Central memory CD8-positive, alpha-beta T cell (primary cell): Measurements from ENCODE around the gene FCAMR.

Experiments
- ATAC-seq: fragments of 150-1000 bp; cut with Tn5 transposase; replicated peaks from 2 replicates; pipeline ENCODE4 v1.10.0; 2022; ENCODE audit warnings: mild to moderate bottlenecking, moderate FRiP score, moderate number of reproducible peaks; ENCODE audit not compliant: poor library complexity, severe bottlenecking; ENCODE audit errors: extremely low read depth
- DNase-seq, 2 donors: peaks; one replicate each; pipeline ENCODE4 v3.0.0; 2021; ENCODE audit warnings: low spot score in 2 of 2
- H3K27ac Mint-ChIP-seq: one replicate; pipeline ENCODE4 v1.8.0; 2022; ENCODE audit warnings: low read depth, mild to moderate bottlenecking, moderate library complexity, mixed read lengths
- H3K27me3 Mint-ChIP-seq: one replicate; pipeline ENCODE4 v1.8.0; 2022; ENCODE audit warnings: mixed read lengths
- H3K36me3 Mint-ChIP-seq: one replicate; pipeline ENCODE4 v1.8.0; 2022; ENCODE audit warnings: mild to moderate bottlenecking, moderate library complexity, mixed read lengths; ENCODE audit not compliant: insufficient read depth
- H3K4me1 Mint-ChIP-seq: one replicate; pipeline ENCODE4 v1.8.0; 2022; ENCODE audit warnings: mixed read lengths
- H3K4me3 Mint-ChIP-seq: one replicate; pipeline ENCODE4 v1.8.0; 2022; ENCODE audit warnings: mild to moderate bottlenecking, moderate library complexity, mixed read lengths
- H3K9me3 Mint-ChIP-seq: one replicate; pipeline ENCODE4 v1.8.0; 2022; ENCODE audit warnings: mixed read lengths

FCAMR gene

GRCh38 chr1:206963119-206963712 is 7.0 kb downstream of the FCAMR start:
- H3K36me3 Mint-ChIP-seq = peaks cover 5% of the 10 kb centered on the region
- no peak overlapping the region for H3K27ac Mint-ChIP-seq
- H3K4me3 Mint-ChIP-seq = no peak overlapping the region
- peaks cover 21% of the 10 kb centered on the region for H3K4me1 Mint-ChIP-seq
- DNase-seq (no peak), ATAC-seq (no peak)
- no peaks in the 10 kb centered on the region for H3K9me3 Mint-ChIP-seq
- H3K27me3 Mint-ChIP-seq = peaks cover 9% of the 10 kb centered on the region

- Mint-ChIP-seq H3K27ac (no peak overlapping the region), H3K4me3 (no peak overlapping the region), H3K27me3 (no peaks in the 10 kb centered on the region), H3K4me1 (peaks cover 14% of the 10 kb centered on the region), H3K9me3 (no peaks in the 10 kb centered on the region), H3K36me3 (peaks cover 5% of the 10 kb centered on the region)
- DNase-seq (no peak), ATAC-seq (no peak)
Observed at GRCh38 chr1:206962272-206962671, 8.0 kb downstream of the FCAMR start.

GRCh38 chr1:206961668-206962067 is 8.6 kb downstream of the FCAMR start:
- H3K27me3 Mint-ChIP-seq = no peaks in the 10 kb centered on the region

DNA sequence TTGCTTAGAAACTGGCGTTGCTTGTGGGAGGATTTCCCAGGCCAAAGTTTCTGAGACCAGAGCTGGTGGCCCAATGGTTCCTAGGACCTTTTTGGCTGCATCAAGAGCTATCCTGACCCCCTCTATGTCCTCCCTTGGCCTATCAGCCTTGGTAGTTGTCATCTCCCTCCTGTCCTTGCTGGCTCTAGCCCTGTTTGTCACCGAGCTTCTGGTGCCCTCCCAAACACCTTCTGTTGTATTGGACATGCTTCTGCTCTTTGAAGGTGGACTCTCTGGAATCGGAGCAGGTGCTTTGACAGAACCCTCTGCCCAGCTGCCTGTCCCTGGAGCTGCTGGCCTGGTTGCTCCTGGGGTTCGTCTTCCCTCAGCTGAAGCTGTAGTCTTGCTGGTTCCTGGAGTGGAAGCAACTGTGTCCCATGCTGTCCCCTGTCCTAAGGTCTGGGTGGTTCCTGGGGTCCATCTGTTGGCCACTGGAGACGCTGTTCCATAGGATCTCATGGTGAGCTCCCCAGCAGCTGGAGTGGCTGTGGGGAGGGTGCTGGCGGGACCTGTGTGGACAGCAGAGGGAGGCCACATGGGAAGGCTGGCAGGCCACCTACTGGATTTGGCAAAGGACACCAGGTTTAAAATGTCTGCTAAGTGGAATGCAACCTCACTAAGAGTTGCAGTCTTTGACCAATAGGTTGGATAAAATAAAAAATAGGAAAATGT is 9.4 kb downstream of the FCAMR start:
- peaks cover 11% of the 10 kb centered on the region for H3K4me1 Mint-ChIP-seq
- ATAC-seq (no peak), DNase-seq (no peak)
- no peaks in the 10 kb centered on the region for H3K27me3 Mint-ChIP-seq
- no peak overlapping the region for H3K27ac Mint-ChIP-seq
- no peaks in the 10 kb centered on the region for H3K9me3 Mint-ChIP-seq
- no peak overlapping the region for H3K4me3 Mint-ChIP-seq
- peaks cover 3% of the 10 kb centered on the region for H3K36me3 Mint-ChIP-seq

More at GRCh38 chr1:206961668-206962067, 8.6 kb downstream of the FCAMR start:
- DNase-seq (no peak), ATAC-seq (no peak)
- Mint-ChIP-seq H3K9me3 (no peaks in the 10 kb centered on the region), H3K27ac (no peak overlapping the region), H3K4me1 (peaks cover 11% of the 10 kb centered on the region), H3K4me3 (no peak overlapping the region), H3K36me3 (peaks cover 3% of the 10 kb centered on the region)

- H3K9me3 Mint-ChIP-seq = no peaks in the 10 kb centered on the region
- peaks cover 3% of the 10 kb centered on the region for H3K36me3 Mint-ChIP-seq
- no peak overlapping the region for H3K4me3 Mint-ChIP-seq
- no peak for ATAC-seq
- no peaks in the 10 kb centered on the region for H3K27me3 Mint-ChIP-seq
- peaks cover 11% of the 10 kb centered on the region for H3K4me1 Mint-ChIP-seq
- no peak for DNase-seq
- H3K27ac Mint-ChIP-seq = no peak overlapping the region
Observed at GRCh38 chr1:206958144-206958543, 12.1 kb downstream of the FCAMR start.

GRCh38 chr1:206957639-206958038 is 12.6 kb downstream of the FCAMR start:
- H3K27me3 Mint-ChIP-seq = no peaks in the 10 kb centered on the region

DNA sequence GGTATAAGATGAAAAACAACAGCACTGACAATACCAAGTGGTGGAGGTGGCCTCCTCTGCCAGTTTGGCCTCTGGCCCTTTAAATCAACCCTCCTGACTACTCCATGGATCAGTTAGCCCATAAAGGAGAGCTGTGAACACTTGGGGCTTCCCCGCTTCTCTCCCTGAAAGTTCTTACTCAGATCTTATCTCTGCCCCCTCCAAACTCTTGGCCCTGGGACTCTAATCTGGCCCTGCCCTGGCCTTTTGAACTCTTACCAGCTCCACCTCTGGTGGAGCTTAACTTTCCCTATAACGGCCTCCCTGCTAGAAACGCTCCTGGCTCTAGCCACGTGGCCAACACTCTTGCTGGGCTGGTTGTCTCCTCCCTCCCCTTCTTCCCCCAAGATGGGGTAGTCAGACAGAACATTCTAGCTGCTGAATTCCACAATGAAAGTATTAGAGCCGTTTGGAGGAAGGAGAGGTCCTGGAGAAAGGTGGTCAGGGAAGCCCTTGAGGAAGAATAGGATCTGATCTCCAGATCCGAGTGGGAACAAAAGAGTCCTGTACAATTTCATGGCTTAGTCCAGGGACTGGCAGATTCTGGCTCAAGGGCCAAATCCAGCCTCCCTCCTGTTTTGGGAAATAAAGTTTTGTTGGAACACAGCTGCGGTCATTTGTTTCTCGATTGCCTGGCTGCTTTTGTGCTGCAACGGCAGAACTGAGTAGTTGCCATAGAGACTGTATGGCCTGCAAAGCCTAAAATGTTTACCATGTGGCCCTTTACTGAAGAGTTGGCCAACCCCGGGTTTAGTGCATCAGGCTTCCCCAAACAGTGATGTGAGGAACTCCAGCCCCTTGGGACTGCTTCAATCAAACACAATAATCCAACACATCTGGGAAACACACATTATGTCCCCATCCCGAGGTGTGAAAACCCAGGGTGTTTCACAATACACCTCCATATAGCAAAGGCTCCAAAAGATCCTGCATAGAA is 14.5 kb downstream of the FCAMR start:
- H3K9me3 Mint-ChIP-seq = no peaks in the 10 kb centered on the region
- no peak overlapping the region for H3K27ac Mint-ChIP-seq
- no peak overlapping the region for H3K4me3 Mint-ChIP-seq
- peaks cover 3% of the 10 kb centered on the region for H3K36me3 Mint-ChIP-seq
- ATAC-seq (no peak), DNase-seq (no peak)
- H3K4me1 Mint-ChIP-seq = no peaks in the 10 kb centered on the region
- H3K27me3 Mint-ChIP-seq = no peaks in the 10 kb centered on the region

More at GRCh38 chr1:206957639-206958038, 12.6 kb downstream of the FCAMR start:
- DNase-seq (no peak), ATAC-seq (no peak)
- H3K4me3 Mint-ChIP-seq = no peak overlapping the region
- no peaks in the 10 kb centered on the region for H3K9me3 Mint-ChIP-seq
- H3K36me3 Mint-ChIP-seq = peaks cover 3% of the 10 kb centered on the region
- H3K27ac Mint-ChIP-seq = no peak overlapping the region
- peaks cover 8% of the 10 kb centered on the region for H3K4me1 Mint-ChIP-seq

- ATAC-seq = no peak
- H3K4me3 Mint-ChIP-seq = no peak overlapping the region
- H3K4me1 Mint-ChIP-seq = no peaks in the 10 kb centered on the region
- DNase-seq = no peak
- H3K9me3 Mint-ChIP-seq = no peaks in the 10 kb centered on the region
- no peaks in the 10 kb centered on the region for H3K36me3 Mint-ChIP-seq
- no peak overlapping the region for H3K27ac Mint-ChIP-seq
- no peaks in the 10 kb centered on the region for H3K27me3 Mint-ChIP-seq
Observed at GRCh38 chr1:206954459-206955342, 15.6 kb downstream of the FCAMR start.

DNA sequence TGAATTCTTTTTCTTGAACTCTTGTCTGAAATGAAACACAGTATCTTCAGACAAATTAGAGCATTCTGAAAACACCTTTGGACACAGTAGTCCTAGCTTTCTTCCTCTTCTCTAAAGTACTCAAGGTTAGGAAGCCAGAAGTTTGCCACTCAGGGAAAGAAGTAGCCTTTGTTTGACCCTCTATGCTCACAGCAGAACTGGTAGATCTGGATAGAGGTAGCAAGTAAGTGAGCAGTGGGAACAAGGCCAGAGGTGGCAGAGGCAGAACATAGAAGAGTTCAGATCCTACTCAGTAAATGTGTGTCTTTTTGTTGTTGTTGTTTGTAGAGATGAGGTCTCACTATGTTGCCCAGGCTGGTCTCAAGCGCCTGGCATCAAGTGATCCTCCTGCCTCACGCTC is 16.6 kb downstream of the FCAMR start:
- ATAC-seq (no peak), DNase-seq (no peak)
- Mint-ChIP-seq H3K4me1 (no peaks in the 10 kb centered on the region), H3K9me3 (no peaks in the 10 kb centered on the region), H3K36me3 (no peaks in the 10 kb centered on the region), H3K27ac (no peak overlapping the region), H3K27me3 (no peaks in the 10 kb centered on the region), H3K4me3 (no peak overlapping the region)

- H3K4me1 Mint-ChIP-seq = no peaks in the 10 kb centered on the region
- H3K9me3 Mint-ChIP-seq = no peaks in the 10 kb centered on the region
- H3K36me3 Mint-ChIP-seq = no peaks in the 10 kb centered on the region
- no peak for DNase-seq
- H3K4me3 Mint-ChIP-seq = no peak overlapping the region
- H3K27me3 Mint-ChIP-seq = no peaks in the 10 kb centered on the region
- no peak overlapping the region for H3K27ac Mint-ChIP-seq
- no peak for ATAC-seq
Observed at GRCh38 chr1:206953126-206953525, 17.1 kb downstream of the FCAMR start.

- DNase-seq (no peak), ATAC-seq (no peak)
- no peak overlapping the region for H3K27ac Mint-ChIP-seq
- peaks cover 8% of the 10 kb centered on the region for H3K4me1 Mint-ChIP-seq
- H3K27me3 Mint-ChIP-seq = no peaks in the 10 kb centered on the region
- H3K9me3 Mint-ChIP-seq = no peaks in the 10 kb centered on the region
- no peaks in the 10 kb centered on the region for H3K36me3 Mint-ChIP-seq
- H3K4me3 Mint-ChIP-seq = no peak overlapping the region
Observed at GRCh38 chr1:206952171-206952570, 18.1 kb downstream of the FCAMR start.
